CD4-positive, alpha-beta T cell treated with Interleukin-1 beta for 1 hour (primary cell): ENCODE results near the gene HSDL2.
A peak's percentile ranks its signal among the peaks of the same experiment; 100 is the strongest.
"Not testable (repeated sequence)": the region's sequence is repeated elsewhere in the genome, so short reads cannot be mapped to it uniquely, and the experiment has no call there.

ENCODE experiments used
- DNase-seq, 2 donors: peaks; one replicate each; pipeline ENCODE4 v3.0.0-alpha.2; 2020 to 2022

Gene HSDL2

DNA sequence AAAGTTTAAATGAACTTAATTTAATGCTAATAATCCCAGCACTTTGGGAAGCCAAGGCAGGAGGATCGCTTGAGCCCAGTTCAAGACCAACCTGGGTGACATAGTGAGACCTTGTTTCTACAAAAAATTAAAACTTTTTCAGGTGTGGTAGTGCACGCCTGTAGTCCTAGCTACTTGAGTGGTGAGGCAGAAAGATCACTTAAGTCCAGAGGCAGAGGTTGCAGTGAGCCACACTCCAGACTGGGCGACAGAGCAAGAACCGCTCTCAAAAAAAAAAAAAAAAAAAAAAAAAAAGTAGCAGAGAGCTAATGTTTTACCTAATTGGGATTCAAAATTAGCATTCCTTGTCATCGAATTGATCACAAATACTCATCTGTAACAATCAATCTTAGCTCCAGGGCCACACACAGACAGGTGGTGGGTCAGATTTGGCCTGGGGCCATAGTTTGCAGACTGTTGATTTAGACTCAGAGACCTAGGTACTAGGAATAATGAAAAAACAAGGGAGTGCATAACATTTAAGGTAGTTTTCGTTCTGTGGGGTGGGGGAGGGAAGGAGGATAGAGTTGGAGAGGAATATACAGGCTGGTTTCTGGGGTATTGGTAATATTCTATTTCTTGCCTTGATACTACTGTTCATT lies 21.4 kb downstream of the HSDL2 start:
- DNase-seq: no peak

DNA sequence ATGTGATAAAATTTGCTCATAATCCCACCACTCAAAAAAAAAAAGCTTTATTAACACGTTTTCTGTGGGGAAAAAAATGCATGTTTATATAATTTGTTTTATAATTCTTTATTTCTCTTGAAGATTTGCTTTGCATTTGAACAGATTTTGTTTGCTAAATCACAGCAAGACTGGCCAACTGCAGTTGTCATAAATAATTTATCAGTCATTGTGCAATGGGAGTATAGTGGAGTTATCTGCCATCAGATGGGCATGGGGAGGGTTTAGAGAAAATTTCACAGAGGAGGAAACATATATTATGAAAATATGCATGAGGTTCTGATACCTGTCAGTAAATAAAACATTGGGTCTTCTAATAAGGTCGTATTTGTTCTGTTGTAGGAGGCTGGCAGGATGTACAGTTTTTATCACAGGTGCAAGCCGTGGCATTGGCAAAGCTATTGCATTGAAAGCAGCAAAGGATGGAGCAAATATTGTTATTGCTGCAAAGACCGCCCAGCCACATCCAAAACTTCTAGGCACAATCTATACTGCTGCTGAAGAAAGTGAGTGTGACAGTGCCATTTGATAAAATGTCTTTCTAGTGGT lies 23.8 kb downstream of the HSDL2 start:
- DNase-seq: no peak

DNA sequence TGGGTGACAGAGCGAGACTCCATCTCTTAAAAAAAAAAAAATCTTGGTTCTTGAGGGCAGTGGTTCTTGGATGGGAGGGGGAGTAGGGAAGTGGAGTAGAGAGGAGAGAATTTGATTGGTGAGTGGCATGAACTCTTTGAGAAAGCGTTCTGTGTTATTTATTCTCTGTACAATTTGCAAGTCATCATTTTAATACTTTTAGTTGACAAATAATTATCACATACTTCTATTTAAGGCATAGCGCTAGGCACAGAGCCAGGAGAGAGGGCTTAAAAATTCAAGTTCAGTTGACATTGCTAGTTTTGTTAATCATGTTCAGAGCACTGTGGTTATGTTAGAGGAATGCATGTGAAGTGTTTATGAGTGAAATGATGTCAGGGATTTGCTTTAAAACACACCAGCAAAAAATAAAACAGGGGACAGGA lies 24.6 kb downstream of the HSDL2 start:
- DNase-seq: no peak

DNA sequence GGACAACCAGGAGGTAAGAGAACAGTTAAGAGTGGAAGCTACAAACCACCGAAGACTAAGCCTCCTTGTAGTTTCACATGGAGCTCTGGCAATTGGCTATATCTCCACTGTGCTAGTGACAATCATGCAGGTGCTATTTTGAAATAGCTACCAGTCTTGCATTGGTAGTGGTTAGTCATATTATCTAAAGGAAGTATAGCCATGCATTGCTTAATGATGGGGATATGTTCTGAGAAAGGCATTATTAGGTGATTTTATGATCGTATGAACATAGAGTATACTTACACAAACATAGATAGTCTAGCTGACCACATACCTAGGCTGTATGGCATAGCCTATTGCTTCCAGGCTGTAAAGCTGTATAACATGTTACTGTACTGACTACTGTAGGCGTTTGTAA lies 28.4 kb downstream of the HSDL2 start:
- no peak for DNase-seq

DNA sequence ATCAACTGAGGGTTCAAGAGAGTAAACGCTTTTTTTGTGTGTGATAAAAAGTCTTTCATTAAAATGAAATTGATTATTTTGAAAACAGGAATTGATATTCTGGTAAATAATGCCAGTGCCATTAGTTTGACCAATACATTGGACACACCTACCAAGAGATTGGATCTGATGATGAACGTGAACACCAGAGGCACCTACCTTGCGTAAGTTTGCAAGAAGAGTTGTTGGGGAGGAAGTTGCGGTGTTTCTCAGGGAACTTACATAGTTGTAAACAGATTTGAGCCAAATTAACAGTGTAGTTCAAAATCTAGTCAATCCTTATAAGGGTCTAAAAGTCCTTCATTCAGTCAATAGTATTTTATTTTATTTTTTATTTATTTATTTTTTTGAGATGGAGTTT lies 28.9 kb downstream of the HSDL2 start:
- no peak for DNase-seq

DNA sequence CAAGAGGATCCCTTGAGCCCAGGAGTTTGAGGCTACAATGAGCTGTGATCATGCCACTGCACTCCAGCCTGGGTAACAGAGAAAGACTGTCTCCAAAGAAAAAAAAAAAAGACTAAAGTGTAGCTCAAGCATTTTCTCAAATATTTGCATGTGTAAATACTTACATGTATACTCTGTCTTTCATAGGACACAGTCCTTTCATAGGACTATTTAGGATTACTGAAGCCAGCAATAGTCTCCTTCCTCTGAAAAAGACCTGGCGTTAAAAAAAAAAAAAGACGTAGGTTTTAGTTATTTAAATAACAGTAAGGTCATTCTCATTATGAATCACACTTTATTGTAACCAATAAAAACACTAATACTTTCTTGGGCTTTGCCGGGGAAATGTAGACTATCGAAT lies 29.9 kb downstream of the HSDL2 start:
- no peak for DNase-seq

DNA sequence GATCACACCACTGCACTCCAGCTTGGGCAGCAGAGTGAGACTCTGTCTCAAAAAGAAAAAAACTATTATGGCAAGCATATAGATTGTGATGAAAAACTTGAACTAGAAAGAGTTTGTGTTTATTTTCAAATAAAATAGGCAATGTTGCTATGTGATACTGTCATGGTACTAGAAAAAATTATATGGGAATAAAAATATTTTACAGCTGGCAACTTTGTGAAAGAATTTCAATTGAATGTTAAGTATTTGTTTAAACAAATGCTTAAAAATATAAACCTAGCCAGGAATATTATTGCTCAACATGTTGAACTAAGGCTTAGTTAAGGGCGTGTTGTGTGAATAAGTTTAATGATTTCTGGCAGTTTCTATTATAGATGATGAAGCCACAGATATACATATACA lies 31.7 kb downstream of the HSDL2 start:
- DNase-seq: no peak

DNA sequence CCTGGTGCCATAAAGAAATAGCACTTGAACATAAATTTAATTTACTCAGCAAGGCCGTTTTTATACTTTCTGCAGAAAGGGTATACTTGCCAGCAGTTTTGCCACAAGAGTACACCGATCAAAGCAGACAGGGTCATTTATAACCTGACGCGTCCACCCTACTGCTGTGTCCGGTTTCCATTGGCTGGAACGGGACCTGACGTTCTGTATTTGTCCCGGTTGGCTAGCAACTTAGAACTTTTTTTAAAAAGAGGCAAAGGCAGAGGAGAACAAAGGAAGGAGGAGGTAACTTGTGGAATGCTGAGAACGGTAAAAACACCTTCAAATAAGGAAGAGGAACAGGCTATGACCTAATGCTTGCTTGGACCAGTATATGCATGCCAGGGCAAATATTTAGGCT lies 33.8 kb downstream of the HSDL2 start:
- not testable (repeated sequence) for DNase-seq

DNA sequence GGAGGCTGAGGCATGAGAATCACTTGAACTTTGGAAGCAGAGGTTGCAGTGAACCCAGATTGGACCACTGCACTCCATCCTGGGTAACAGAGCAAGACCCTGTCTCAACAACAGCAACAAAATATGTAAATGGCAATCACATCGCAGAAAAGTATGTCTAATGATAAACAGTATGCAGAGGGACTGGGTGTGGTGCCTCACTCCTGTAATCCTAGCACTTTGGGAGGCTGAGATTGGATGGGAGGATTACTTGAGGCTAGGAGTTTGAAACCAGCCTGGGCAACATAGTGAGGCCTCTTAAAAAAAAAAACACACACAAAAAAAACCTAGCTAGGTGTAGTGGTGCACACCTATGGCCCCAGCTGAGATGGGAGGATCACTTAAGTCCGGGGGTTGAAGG lies 40.3 kb downstream of the HSDL2 start:
- DNase-seq: no peak

DNA sequence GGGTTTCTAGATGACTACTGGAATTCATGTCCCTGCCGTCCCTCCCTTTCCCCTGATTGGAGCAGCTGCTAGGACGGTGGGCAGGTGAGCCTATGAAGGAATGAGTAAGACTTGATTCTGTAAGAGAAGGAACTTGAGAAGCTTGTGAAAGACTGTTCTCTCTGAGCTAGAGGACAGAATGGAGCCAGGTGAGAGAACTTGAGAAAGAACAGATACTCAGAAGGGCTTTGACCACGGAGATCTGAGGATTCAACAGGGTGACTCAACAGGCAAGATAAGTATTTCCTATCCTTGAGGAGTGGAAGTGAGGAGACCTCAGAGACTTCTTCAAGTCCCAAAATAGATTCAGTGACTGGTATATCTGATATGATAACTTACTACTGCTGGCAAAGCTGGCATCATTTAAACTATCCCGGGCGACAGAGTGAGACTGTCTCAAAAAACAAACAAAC lies 41.9 kb downstream of the HSDL2 start:
- DNase-seq: no peak

DNA sequence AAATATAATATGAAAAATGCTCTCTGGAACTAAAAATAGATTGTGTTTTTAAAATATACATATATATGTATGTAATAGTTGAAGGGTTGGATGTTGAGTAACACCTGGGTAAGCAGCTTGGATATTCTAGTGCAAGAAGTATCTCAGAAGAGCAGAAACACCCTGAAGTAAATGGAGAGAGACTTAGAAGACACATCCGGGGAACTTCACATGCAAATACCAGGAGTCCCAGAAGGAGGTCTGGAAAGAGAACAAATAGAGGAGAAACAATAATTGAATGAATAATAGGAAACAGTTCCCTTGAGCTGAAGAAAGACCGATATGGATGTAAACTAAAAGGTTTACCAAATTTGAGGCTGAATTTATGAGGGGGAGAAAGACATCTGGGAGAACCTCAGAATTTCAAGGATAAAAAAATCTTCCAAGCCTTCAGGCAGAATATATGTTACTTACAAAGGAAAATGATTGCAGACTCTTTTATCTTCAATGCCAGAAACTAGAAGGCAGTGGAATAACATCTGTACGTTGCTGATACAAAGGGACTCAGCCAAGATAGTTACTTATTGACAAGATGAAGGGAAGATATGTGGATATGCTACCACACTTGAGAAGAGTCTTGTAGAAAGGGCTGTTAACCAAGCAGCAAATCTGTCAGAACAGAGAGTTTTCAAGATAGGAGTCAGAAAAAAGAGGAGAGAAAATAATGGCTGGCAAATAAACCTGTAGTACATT lies 42.7 kb downstream of the HSDL2 start:
- no peak for DNase-seq

DNA sequence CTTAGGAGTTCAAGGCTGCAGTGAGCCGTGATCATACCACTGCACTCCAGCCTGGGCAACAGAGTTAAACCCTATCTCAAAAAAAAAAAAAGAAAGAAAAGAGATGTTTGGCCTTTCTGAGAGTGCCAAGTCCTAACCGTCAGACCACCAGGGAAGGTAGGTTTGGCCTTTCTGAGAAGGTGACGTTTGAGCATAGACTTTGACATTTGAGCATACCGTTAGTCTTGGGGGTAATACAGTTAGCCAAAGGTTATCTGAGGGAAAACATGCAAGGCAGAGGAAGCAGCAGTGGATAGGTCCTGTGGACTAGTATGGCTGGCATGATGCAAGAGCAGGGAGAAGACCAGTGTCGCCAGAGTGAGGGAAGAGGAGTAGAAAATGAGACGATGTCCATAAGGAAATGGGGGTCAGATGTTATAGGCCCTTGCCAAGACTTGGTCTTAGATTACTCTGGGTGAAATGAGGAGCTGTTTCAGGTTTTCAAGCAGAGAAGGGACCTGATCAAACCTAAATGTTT lies 50.2 kb downstream of the HSDL2 start:
- no peak for DNase-seq

DNA sequence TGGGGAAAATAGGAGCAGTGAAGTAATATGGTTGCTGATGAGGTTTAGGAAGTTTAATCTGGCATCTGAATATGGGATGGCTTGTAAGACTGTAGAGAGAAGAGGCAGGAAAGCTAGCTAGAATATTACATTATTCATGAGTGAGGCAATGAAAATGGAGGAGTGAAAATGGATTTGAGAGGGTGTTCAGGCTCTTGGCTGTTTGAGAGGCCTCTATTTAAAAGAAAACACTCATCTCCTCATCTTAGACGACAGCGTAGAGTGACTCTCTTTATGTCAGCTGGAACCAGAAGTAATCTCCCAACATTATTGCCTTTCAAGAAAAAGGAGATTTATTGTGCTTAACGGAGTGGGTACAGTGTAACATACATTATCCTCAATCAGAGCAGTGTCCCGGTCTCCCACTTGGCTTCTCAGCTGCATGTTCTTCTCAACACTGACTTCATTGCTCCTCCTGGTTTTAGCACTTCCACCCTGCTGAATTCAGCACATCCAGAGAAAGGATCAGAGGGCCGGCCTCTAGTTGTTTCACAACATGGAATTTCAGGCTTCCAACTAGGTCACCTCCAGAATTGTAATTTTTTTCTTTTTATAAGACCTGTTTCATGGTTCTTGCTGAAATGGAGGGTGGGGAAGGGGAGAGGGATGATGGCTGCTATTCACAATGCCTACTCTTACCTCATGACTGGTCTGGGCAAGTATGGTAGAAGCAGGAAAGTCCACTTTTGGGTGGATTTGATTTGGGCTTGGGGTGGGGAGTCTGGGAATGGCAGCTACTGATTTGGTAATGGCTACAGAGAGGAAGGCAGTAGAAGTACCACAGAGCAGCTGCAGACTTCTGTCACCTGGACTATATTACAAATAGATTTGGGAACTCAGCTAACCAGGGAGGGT lies 53.8 kb downstream of the HSDL2 start:
- no peak for DNase-seq

DNA sequence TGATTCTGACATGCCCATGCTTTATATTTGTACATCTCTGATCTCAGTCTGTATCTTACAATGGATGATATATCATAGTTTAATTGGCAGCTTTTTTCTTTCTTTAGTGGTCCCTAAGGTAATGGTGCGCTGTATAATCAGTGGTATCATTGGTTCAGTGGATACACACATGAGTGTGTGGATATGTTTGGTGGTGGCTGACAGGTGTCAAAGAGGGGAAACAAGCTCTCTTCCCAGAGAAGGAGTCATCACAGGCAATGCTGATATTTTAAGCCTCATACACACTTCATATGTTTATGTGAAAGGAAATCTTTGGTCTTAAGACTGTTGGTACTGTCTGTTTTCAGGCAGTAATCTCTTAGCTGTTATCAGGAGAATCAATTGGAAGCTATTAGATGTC lies 54.6 kb downstream of the HSDL2 start:
- no peak for DNase-seq

DNA sequence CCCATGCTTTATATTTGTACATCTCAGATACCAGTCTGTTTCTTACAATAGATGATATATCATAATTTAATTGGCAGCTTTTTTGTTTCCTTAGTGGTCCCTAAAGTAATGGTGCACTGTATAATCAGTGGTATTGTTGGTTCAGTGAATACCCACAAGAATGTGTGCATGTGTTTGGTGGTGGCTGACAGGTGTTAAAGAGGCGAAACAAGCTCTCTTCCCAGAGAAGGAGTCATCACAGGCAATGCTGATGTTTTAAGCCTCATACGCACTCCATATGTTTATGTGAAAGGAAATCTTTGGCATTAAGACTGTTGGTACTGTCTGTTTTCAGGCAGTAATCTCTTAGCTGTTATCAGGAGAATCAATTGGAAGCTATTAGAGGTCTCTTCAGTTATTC lies 57.5 kb downstream of the HSDL2 start:
- no peak for DNase-seq

DNA sequence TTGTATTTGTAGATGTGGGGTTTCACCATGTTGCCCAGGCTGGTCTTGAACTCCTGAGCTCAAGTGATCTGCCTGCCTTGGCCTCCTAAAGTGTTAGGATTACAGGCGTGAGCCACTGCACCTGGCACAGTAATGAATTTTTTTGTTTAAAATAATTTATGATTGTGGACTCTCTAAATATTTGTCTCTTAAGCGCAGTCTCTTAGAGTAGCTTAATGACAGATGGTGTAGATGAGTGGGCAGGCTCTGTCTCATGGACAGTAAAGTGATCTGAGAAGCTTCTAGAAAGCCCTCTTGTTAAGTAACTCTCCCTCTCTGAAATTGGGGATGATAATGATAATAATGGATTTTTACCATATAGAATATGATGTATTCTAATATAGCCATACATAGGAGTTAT lies 59.3 kb downstream of the HSDL2 start:
- no peak for DNase-seq

DNA sequence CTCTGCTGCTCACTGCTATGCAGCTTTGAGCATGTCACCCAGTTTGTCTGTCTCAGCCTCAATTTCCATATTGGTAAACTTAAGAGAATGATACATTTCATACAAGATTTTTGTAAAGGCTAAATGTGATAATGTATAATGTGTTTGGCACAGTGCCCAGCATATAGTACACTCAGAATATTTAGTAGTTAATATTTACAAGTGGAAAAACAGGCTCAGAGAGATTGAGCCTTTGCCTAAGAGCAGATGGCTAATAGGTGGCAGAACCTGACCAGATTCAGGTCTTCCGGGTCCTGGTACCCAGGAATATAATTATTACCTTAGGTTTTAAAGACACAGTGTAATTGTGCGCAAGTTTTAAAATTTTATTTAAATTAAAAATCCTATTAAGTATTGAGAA lies 59.9 kb downstream of the HSDL2 start:
- DNase-seq: no peak

DNA sequence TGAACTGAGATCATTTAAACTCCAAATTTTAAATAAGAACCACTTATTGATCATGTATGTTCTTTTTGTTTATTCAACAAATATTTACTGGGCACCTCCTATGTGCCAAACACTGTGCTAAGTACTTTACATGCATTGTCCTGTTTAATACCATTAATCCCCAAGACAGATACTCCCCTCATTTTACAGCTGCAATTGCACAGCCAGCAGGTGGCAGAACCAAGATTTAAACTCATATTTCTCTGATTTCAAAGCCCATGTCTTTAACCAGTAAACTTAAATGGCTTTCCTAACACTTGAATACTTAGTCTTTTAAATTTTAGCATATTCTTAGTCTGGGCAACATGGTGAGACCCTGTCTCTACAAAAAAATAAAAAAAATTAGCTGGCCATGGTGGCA lies 63.3 kb downstream of the HSDL2 start:
- DNase-seq: peak; percentile 20 to 42

DNA sequence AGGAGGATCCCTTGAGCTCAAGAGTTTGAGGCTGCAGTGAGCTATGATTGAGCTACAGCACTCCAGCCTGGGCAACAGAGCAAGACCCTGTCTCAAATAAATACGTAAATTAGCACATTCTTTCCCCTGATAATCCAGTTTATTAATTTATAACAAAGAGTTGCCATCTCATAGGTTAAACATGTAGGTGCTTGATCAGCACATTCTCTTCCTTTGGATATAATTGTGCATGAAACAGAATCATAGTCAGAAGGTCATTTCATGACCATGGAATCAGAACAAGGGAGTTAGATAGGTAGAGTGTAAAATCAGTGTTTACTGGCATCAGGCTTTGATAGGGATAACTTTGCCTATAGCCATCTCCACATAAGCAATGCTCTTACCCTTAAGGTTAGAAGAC lies 63.7 kb downstream of the HSDL2 start:
- DNase-seq: no peak

DNA sequence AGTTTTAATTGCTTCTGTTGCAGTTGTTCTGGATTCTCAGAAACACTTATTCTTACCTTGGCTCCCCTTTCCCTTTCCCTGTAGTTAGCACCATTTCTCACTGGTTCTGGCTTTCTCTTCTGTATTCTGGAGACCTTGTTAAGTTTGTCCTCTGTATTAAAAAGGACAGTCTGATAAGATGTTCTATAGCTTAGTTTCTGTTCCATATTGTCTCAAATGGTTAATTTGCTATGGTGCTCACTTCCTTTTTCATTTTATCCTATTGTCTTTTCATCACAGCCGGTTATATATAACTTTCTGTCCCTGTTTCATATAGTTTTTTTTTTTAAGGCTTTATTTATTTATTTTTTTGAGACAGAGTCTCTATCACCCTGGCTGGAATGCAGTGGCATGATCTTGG lies 65.3 kb downstream of the HSDL2 start:
- no peak for DNase-seq

DNA sequence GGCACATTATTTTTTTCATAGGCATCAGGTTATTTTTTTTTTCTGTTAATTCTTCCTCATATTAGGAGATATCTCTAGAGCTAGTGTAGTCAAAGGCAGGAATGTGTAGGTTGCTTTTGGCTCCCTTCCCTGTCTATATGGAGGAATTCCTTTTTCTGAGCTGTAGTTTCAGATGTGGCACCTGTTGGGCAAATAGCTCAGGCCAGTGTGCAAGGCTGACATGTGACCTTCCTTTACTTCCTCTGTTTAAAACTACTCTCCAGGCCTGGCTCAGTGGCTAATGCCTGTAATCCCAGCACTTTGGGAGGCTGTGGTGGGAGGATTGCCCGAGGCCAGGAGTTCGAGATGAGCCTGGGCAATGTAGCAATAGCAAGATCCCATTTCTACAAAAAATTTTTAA lies 66.2 kb downstream of the HSDL2 start:
- no peak for DNase-seq

DNA sequence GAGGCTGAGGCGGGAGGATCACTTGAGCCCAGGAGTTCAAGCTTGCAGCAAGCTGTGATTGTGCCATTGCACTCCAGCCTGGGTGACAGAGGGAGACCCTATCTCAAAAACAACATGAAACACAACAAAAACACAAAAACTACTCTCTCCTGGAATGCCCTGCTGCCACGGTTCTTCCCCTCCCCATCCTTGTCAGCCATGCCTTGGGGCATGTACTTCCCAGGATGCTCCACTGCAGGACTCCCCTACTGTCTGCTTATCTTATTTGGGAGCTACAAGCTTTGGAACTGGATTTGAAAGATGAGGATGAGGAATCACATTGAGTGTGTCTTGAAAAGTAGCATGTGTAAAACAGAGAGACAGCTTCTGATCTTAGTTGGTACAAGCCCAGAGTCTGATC lies 66.6 kb downstream of the HSDL2 start:
- DNase-seq: no peak

DNA sequence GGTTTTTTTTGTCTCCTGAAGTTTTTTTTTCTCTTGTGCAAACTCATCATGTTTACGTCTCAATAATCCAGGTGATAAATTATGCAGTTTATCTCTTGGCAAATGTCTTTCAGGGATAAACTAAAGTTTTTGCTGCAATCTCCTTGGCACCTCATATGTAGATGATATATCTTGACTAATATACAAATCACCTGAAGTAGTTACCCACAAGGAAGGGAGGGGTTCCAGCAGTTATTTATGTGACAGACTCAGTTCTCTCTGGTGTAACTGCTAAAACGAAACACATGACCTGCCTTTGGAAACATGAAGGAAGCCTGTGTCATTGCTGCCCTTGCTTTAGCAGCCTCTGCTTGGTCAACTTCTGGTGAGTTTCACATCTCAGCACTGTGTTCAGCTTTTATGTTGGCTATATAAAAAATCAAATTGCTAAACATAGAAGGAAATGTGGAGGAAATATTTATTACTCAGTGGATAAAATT lies 67.4 kb downstream of the HSDL2 start:
- no peak for DNase-seq
